NCI-H748 (cell line): ENCODE data around the gene GBP4.
"Not testable (repeated sequence)": the region's sequence is repeated elsewhere in the genome, so short reads cannot be mapped to it uniquely, and the experiment has no call there.

ENCODE experiments used
- DNase-seq: peaks from one replicate; lab custom pipeline; 2025; ENCODE audit not compliant: unreplicated experiment; lab: John Stamatoyannopoulos, UW

GBP4 gene

GRCh38 chr1:89198491-89199072 is at the start of gene GBP4:
TSS of gene GBP4 (minus strand) at chr1:89198942. CDS start at chr1:89198834, 108 bp downstream.
- no peak for DNase-seq

- no peak for DNase-seq
These were observed 44.3 kb upstream of the GBP4 start for GRCh38 chr1:89243046-89243445.

GRCh38 chr1:89221341-89221740 is 22.6 kb upstream of the GBP4 start:
- peak; percentile 3 for DNase-seq

- not testable (repeated sequence) for DNase-seq
These were observed 21.1 kb upstream of the GBP4 start for GRCh38 chr1:89219851-89220250.

- not testable (repeated sequence) for DNase-seq
These were observed 20.2 kb upstream of the GBP4 start for GRCh38 chr1:89218941-89219340.

- no peak for DNase-seq
These were observed 14.6 kb upstream of the GBP4 start for GRCh38 chr1:89213347-89213746.

- DNase-seq, result no peak
These were observed 12.4 kb upstream of the GBP4 start for GRCh38 chr1:89211035-89211634.

GRCh38 chr1:89206373-89206772 is 7.6 kb upstream of the GBP4 start:
- DNase-seq, result no peak

- no peak for DNase-seq
These were observed 4.4 kb upstream of the GBP4 start for GRCh38 chr1:89203166-89203565.

- no peak for DNase-seq
These were observed 2.5 kb upstream of the GBP4 start for GRCh38 chr1:89201106-89201794.

- DNase-seq, result no peak
These were observed 1.9 kb upstream of the GBP4 start for GRCh38 chr1:89200663-89201062.

- no peak for DNase-seq
These were observed 836 bp upstream of the GBP4 start for GRCh38 chr1:89199525-89200031.

GRCh38 chr1:89198081-89198480 is 661 bp downstream of the GBP4 start:
- DNase-seq, result no peak

GRCh38 chr1:89195476-89195875 is 3.3 kb downstream of the GBP4 start:
- no peak for DNase-seq

- DNase-seq, result no peak
These were observed 7.4 kb downstream of the GBP4 start for GRCh38 chr1:89191314-89191713.

- DNase-seq, result no peak
These were observed 8.7 kb downstream of the GBP4 start for GRCh38 chr1:89190017-89190416.

- no peak for DNase-seq
These were observed 19.4 kb downstream of the GBP4 start for GRCh38 chr1:89179343-89179742.

- DNase-seq, result no peak
These were observed 21.8 kb downstream of the GBP4 start for GRCh38 chr1:89176971-89177370.

- DNase-seq, result no peak
These were observed 23.0 kb downstream of the GBP4 start, which contains the start of gene GBP7 for GRCh38 chr1:89175601-89176256. TSS of gene GBP7 (minus strand) at chr1:89176003. CDS start at chr1:89171935, 4,068 bp downstream.

GRCh38 chr1:89174491-89174890 is 24.3 kb downstream of the GBP4 start:
- DNase-seq, result no peak

- no peak for DNase-seq
These were observed 26.1 kb downstream of the GBP4 start for GRCh38 chr1:89172468-89173143.
